SK-N-SH (cell line): ENCODE results near the gene NOL7.

Experiments
- POLR2AphosphoS5 ChIP-seq: IDR thresholded peaks from 2 replicates; pipeline ENCODE4 v1.6.1; 2012; ENCODE audit warnings: low read depth, low read length
- RAD21 ChIP-seq: IDR thresholded peaks from 2 replicates; pipeline ENCODE4 v1.6.1; 2012; ENCODE audit warnings: mild to moderate bottlenecking, low read length

- TF ChIP-seq POLR2AphosphoS5, result no peak
- no peak for TF ChIP-seq RAD21
Observed at GRCh38 chr6:13649393-13649792, 34.3 kb downstream of the NOL7 start.
